ENCODE measurements around the gene SLC16A10.

The SLC16A10 gene

GRCh38 chr6:111162504-111162903 is 75.2 kb downstream of the SLC16A10 start:
- TF ChIP-seq CTCF (IDR thresholded peaks at IDR 0.05) = no peak

- no peak for TF ChIP-seq CTCF (IDR thresholded peaks at IDR 0.05)
Measured at GRCh38 chr6:111171577-111172400, 84.5 kb downstream of the SLC16A10 start.

GRCh38 chr6:111172563-111172962 is 85.3 kb downstream of the SLC16A10 start:
- TF ChIP-seq CTCF (IDR thresholded peaks at IDR 0.05) = no peak

GRCh38 chr6:111173341-111173740 is 86.0 kb downstream of the SLC16A10 start:
- no peak for TF ChIP-seq CTCF (IDR thresholded peaks at IDR 0.05)

GRCh38 chr6:111173946-111174345 is 86.6 kb downstream of the SLC16A10 start:
- TF ChIP-seq CTCF (IDR thresholded peaks at IDR 0.05) = no peak

- TF ChIP-seq CTCF (IDR thresholded peaks at IDR 0.05) = no peak
Measured at GRCh38 chr6:111175109-111175508, 87.8 kb downstream of the SLC16A10 start.

GRCh38 chr6:111176038-111176759 is 88.9 kb downstream of the SLC16A10 start:
- no peak for TF ChIP-seq CTCF (IDR thresholded peaks at IDR 0.05)

Data from LNCAP (cell line).